GM12891 (cell line): ENCODE results near the gene KIF16B. TPM values are rescaled to one million over a fixed set of nuclear protein-coding genes. Genes with fewer than 3 reads are reported as not detected.

Experiments used
- DNase-seq: peaks from one replicate; pipeline ENCODE4 v3.0.0; 2011; ENCODE audit warnings: low spot score; ENCODE audit not compliant: insufficient read length
- FAIRE-seq: peaks from 2 replicates; lab custom pipeline; 2011; peaks lifted over from hg19 to GRCh38; lab: Jason Lieb, UNC
- PAX5 ChIP-seq: IDR thresholded peaks from 2 replicates; pipeline ENCODE4 v1.6.1; 2011; ENCODE audit warnings: low read length, moderate library complexity, mild to moderate bottlenecking; ENCODE audit not compliant: insufficient read depth, severe bottlenecking
- POLR2A ChIP-seq: IDR thresholded peaks from 2 replicates; pipeline ENCODE4 v1.6.1; 2011; ENCODE audit warnings: low read depth, low read length, control low read depth
- POLR2AphosphoS5 ChIP-seq: IDR thresholded peaks from 2 replicates; pipeline ENCODE4 v1.6.1; 2011; ENCODE audit warnings: low read depth, low read length, control low read depth
- POU2F2 ChIP-seq: IDR thresholded peaks from 2 replicates; pipeline ENCODE4 v1.6.1; 2011; ENCODE audit warnings: low read depth, mild to moderate bottlenecking, control low read depth, low read length, moderate library complexity
- SPI1 ChIP-seq: IDR thresholded peaks from 2 replicates; pipeline ENCODE4 v1.6.1; 2011; ENCODE audit warnings: low read depth, low read length, control low read depth
- TAF1 ChIP-seq: IDR thresholded peaks from 2 replicates; pipeline ENCODE4 v1.6.1; 2011; ENCODE audit warnings: low read depth, low read length, control low read depth
- polyA plus RNA-seq: library from polyadenylated mRNA; unstranded; fragments of >200 nt; gene quantifications from one replicate; pipeline ENCODE4 v1.2.1, GENCODE V29; 2012; ENCODE audit warnings: low read depth, missing spikeins, inconsistent platforms; ENCODE audit not compliant: missing spikeins

KIF16B gene
- 1.7 TPM for polyA plus RNA-seq

- FAIRE-seq (peak; percentile 92), DNase-seq (peak; percentile 57)
- TF ChIP-seq POU2F2 (no peak), SPI1 (peak; percentile 6; the same call in 1 of the 2 replicates)
Observed at GRCh38 chr20:16573001-16573965, at the start of gene KIF16B. Gene KIF16B (minus strand): TSS chr20:16573448. CDS start chr20:16573275, 173 bp downstream.

- FAIRE-seq (no peak), DNase-seq (no peak)
- no peak for TF ChIP-seq POLR2A
- TF ChIP-seq SPI1 = no peak
- no peak for TF ChIP-seq POLR2AphosphoS5
- no peak for TF ChIP-seq PAX5
- TF ChIP-seq POU2F2 = no peak
- TF ChIP-seq TAF1 = no peak
Observed at GRCh38 chr20:16622501-16622900, 49.3 kb upstream of the KIF16B start.

- no peak for FAIRE-seq
- TF ChIP-seq POU2F2 (no peak), PAX5 (no peak), TAF1 (no peak), POLR2AphosphoS5 (no peak), SPI1 (no peak), POLR2A (no peak)
- DNase-seq = no peak
Observed at GRCh38 chr20:16621435-16622141, 48.3 kb upstream of the KIF16B start.

- DNase-seq (no peak), FAIRE-seq (no peak)
- TF ChIP-seq POLR2AphosphoS5 (no peak), SPI1 (no peak), TAF1 (no peak), PAX5 (no peak), POLR2A (no peak), POU2F2 (no peak)
Observed at GRCh38 chr20:16620961-16621360, 47.7 kb upstream of the KIF16B start.

GRCh38 chr20:16619953-16620352 is 46.7 kb upstream of the KIF16B start:
- DNase-seq = no peak
- TF ChIP-seq POLR2AphosphoS5 (no peak), SPI1 (no peak), POLR2A (no peak), PAX5 (no peak), TAF1 (no peak), POU2F2 (no peak)
- no peak for FAIRE-seq

GRCh38 chr20:16617056-16617455 is 43.8 kb upstream of the KIF16B start:
- FAIRE-seq (no peak), DNase-seq (no peak)
- TF ChIP-seq POLR2AphosphoS5 (no peak), PAX5 (no peak), POLR2A (no peak), SPI1 (no peak), TAF1 (no peak), POU2F2 (no peak)

GRCh38 chr20:16616317-16616716 is 43.1 kb upstream of the KIF16B start:
- FAIRE-seq (no peak), DNase-seq (no peak)
- no peak for TF ChIP-seq PAX5
- no peak for TF ChIP-seq POU2F2
- no peak for TF ChIP-seq POLR2A
- TF ChIP-seq TAF1 = no peak
- no peak for TF ChIP-seq POLR2AphosphoS5
- no peak for TF ChIP-seq SPI1

GRCh38 chr20:16615199-16615598 is 42.0 kb upstream of the KIF16B start:
- DNase-seq (no peak), FAIRE-seq (no peak)
- TF ChIP-seq POU2F2 (no peak), TAF1 (no peak), PAX5 (no peak), POLR2A (no peak), POLR2AphosphoS5 (no peak), SPI1 (no peak)

- FAIRE-seq (no peak), DNase-seq (no peak)
- TF ChIP-seq POLR2A = no peak
- TF ChIP-seq TAF1 = no peak
- TF ChIP-seq POLR2AphosphoS5 = no peak
- TF ChIP-seq PAX5 = no peak
- no peak for TF ChIP-seq POU2F2
- TF ChIP-seq SPI1 = no peak
Observed at GRCh38 chr20:16613954-16614353, 40.7 kb upstream of the KIF16B start.
